ENCODE data around the gene KRT38. TPM values are rescaled to one million over a fixed set of nuclear protein-coding genes. Genes with fewer than 3 reads are reported as not detected.

KRT38 gene
- total and polyA plus RNA-seq, 2 of the 8 experiments (the other 6 are each of a cell fraction or from before 2014, with no cell fraction given): not detected

- no peaks in the 10 kb centered on the region for H3K27me3 ChIP-seq (replicated peaks in 1 of 4; ENCODE audit: control insufficient read depth in 3 of 4, extremely low read depth in 1 of 4, insufficient read depth in 3 of 4, low read length in 3 of 4)
- ChIA-PET CTCF (ENCODE audit: partially characterized antibody) (interaction anchor here (0.7 to 1.5 kb wide), 4 partner anchors 22 to 604 kb away, joined by 3 to 6 read pairs (median 4); partner anchors contain the start of gene KRT36), POLR2A (ENCODE audit: partially characterized antibody) (no interaction called here)
Observed at GRCh38 chr17:41466988-41467387, 26.2 kb upstream of the KRT38 start, which contains the start of gene KRT32. TSS of gene KRT32 (minus strand) at chr17:41467386. CDS start at chr17:41467325, 61 bp downstream.

More at GRCh38 chr17:41466988-41467387, 26.2 kb upstream of the KRT38 start, which contains the start of gene KRT32:
- no peak within 1 kb of the TSS for H3K18ac ChIP-seq (ENCODE audit: extremely low read depth, low read length)
- H3K36me3 ChIP-seq (ENCODE audit: control insufficient read depth in 2 of 4, insufficient read depth in 4 of 4, low read length in 3 of 4): no peaks in the 10 kb centered on the region
- H2AFZ ChIP-seq (ENCODE audit: low read length): no peak within 1 kb of the TSS
- H2AK5ac ChIP-seq (ENCODE audit: low read depth, low read length): no peak within 1 kb of the TSS
- no peak within 1 kb of the TSS for H3K4me3 ChIP-seq (ENCODE audit: extremely low read depth in 1 of 4, insufficient read depth in 2 of 4, low read depth in 3 of 4, low read length in 4 of 4)
- H3K4me1 ChIP-seq (replicated peaks in 1 of 4; ENCODE audit: control insufficient read depth in 3 of 4, insufficient read depth in 4 of 4, low read length in 3 of 4): no peaks in the 10 kb centered on the region
- no peak within 1 kb of the TSS for H2BK120ac ChIP-seq (replicated peaks; ENCODE audit: low read depth, low read length)
- no peak for FAIRE-seq
- no peaks in the 10 kb centered on the region for H4K20me1 ChIP-seq (replicated peaks in 1 of 2; ENCODE audit: control insufficient read depth in 1 of 2, insufficient read depth in 2 of 2, low read length in 2 of 2)
- H3K14ac ChIP-seq (ENCODE audit: insufficient read length): no peak within 1 kb of the TSS
- no peaks in the 10 kb centered on the region; a peak in 1 of 4 replicates for H3K9me3 ChIP-seq (ENCODE audit: insufficient read depth in 2 of 2, low read depth in 1 of 2, low read length in 1 of 2)
- H4K8ac ChIP-seq (ENCODE audit: extremely low read depth, insufficient read depth, low read length): no peak within 1 kb of the TSS
- H2BK5ac ChIP-seq (ENCODE audit: low read depth, low read length): no peak within 1 kb of the TSS
- no peak within 1 kb of the TSS for H3K4me2 ChIP-seq (ENCODE audit: insufficient read depth in 1 of 2, low read depth in 2 of 2, low read length in 2 of 2)
- H3K27ac ChIP-seq (ENCODE audit: low read depth, low read length): no peak within 1 kb of the TSS
- no peaks in the 10 kb centered on the region for H3K79me1 ChIP-seq (ENCODE audit: low read depth, low read length)
- H3K4ac ChIP-seq (replicated peaks; ENCODE audit: insufficient read length, low read depth, low read length): no peak within 1 kb of the TSS
- no peak within 1 kb of the TSS for H2BK20ac ChIP-seq (ENCODE audit: low read length)
- no peak within 1 kb of the TSS for H3K23ac ChIP-seq (ENCODE audit: insufficient read length)
- TF ChIP-seq SIRT6 (IDR thresholded peaks at IDR 0.05; ENCODE audit: low read length) (no peak), USF2 (IDR thresholded peaks at IDR 0.05; ENCODE audit: low read length) (no peak), POLR2A (IDR thresholded peaks at IDR 0.05; ENCODE audit: control extremely low read depth in 1 of 2, low read depth in 2 of 2, low read length in 2 of 2) (no peak), RNF2 (IDR thresholded peaks at IDR 0.05; ENCODE audit: borderline replicate concordance, low read depth, low read length, missing control alignments, poor library complexity, severe bottlenecking) (no peak), PHF8 (conservative IDR thresholded peaks at IDR 0.05; ENCODE audit: low read depth, low read length) (no peak), RFX5 (IDR thresholded peaks at IDR 0.05; ENCODE audit: borderline replicate concordance, low read depth, low read length) (no peak), TBP (IDR thresholded peaks at IDR 0.05; ENCODE audit: low read depth, low read length) (no peak)
- H3K9ac ChIP-seq (replicated peaks in 1 of 4; ENCODE audit: extremely low read depth in 1 of 4, low read depth in 3 of 4, low read length in 3 of 4): no peak within 1 kb of the TSS
- H3K23me2 ChIP-seq (ENCODE audit: low read depth, low read length): no peaks in the 10 kb centered on the region
- no peak for DNase-seq (ENCODE audit: low read depth in 1 of 2, low spot score in 2 of 2)
- no peak within 1 kb of the TSS for H4K91ac ChIP-seq (replicated peaks; ENCODE audit: insufficient read length, low read length)
- 96% methylated on average over 14 of the region's 14 CpGs; no CpG with 5 or more reads in 1 of the 2 experiments for WGBS, 2 experiments (ENCODE audit: extremely low coverage in 1 of 2, insufficient coverage in 1 of 2, insufficient read length in 1 of 2, insufficient replicate concordance in 2 of 2, low coverage in 1 of 2, low lambda C conversion rate in 2 of 2, missing lambda C conversion rate in 1 of 2)
- H2BK15ac ChIP-seq (ENCODE audit: low read length): no peak within 1 kb of the TSS
- no peak within 1 kb of the TSS for H3K56ac ChIP-seq (replicated peaks; ENCODE audit: insufficient read length, low read depth, low read length)
- no peak within 1 kb of the TSS for H4K5ac ChIP-seq (ENCODE audit: insufficient read length, low read depth, low read length)
- no peak within 1 kb of the TSS for H2BK12ac ChIP-seq (ENCODE audit: low read depth, low read length)
- H3K79me2 ChIP-seq (ENCODE audit: control insufficient read depth in 1 of 2, insufficient read depth in 2 of 2, low read length in 2 of 2): no peaks in the 10 kb centered on the region

Measured in H1 (cell line).